GM23338 (cell line): Measurements from ENCODE around the gene NRG3. TPM values are rescaled to one million over a fixed set of nuclear protein-coding genes. Genes with fewer than 3 reads are reported as not detected.

Experiments
- ATAC-seq: fragments of 200-7000 bp; cut with Tn5 transposase; 3 replicates; pipeline ENCODE4 v1.9.1; 2020
- DNase-seq: peaks from one replicate; pipeline ENCODE4 v3.0.0-alpha.2; 2015; ENCODE audit warnings: low spot score
- H2AFZ ChIP-seq: fragments of 200-600 bp; sonication (generic); 2 replicates; pipeline ENCODE4 v1.8.0; 2016; ENCODE audit warnings: antibody characterized with exemption, mild to moderate bottlenecking, moderate library complexity
- H3F3A ChIP-seq: fragments of 200-600 bp; sonication (generic); replicated peaks from 2 replicates; pipeline ENCODE4 v1.8.0; 2017; ENCODE audit warnings: antibody characterized with exemption, mixed run types, low read depth
- H3K27ac ChIP-seq: fragments of 200-600 bp; sonication (generic); 2 replicates; pipeline ENCODE4 v1.6.1; 2016; ENCODE audit warnings: low read depth
- H3K27me3 ChIP-seq: fragments of 200-600 bp; sonication (generic); 2 replicates; pipeline ENCODE4 v1.8.0; 2016; ENCODE audit warnings: mild to moderate bottlenecking, mixed run types, moderate library complexity; ENCODE audit not compliant: insufficient read depth
- H3K36me3 ChIP-seq: fragments of 200-600 bp; sonication (generic); 2 replicates; pipeline ENCODE4 v1.8.0; 2016; ENCODE audit warnings: mild to moderate bottlenecking; ENCODE audit not compliant: insufficient read depth
- H3K4me1 ChIP-seq: fragments of 200-600 bp; sonication (generic); 2 replicates; pipeline ENCODE4 v1.8.0; 2016; ENCODE audit warnings: mild to moderate bottlenecking, moderate library complexity; ENCODE audit not compliant: insufficient read depth
- H3K4me2 ChIP-seq: fragments of 200-600 bp; sonication (generic); 2 replicates; pipeline ENCODE4 v1.7.1; 2017; ENCODE audit warnings: mixed run types
- H3K4me3 ChIP-seq: fragments of 200-600 bp; sonication (generic); 2 replicates; pipeline ENCODE4 v1.6.1; 2016; ENCODE audit warnings: mixed run types
- H3K79me2 ChIP-seq: fragments of 200-600 bp; sonication (generic); replicated peaks from 2 replicates; pipeline ENCODE4 v1.8.0; 2017; ENCODE audit warnings: mild to moderate bottlenecking; ENCODE audit not compliant: insufficient read depth
- H3K9me2 ChIP-seq: fragments of 200-600 bp; sonication (generic); 2 replicates; pipeline ENCODE4 v1.8.0; 2017; ENCODE audit not compliant: insufficient read depth
- H4K20me1 ChIP-seq: fragments of 200-600 bp; sonication (generic); replicated peaks from 2 replicates; pipeline ENCODE4 v1.8.0; 2017; ENCODE audit warnings: mild to moderate bottlenecking; ENCODE audit not compliant: insufficient read depth
- H3K27ac Mint-ChIP-seq: 2 replicates; pipeline ENCODE4 v1.8.0; 2020; ENCODE audit warnings: inconsistent platforms, mild to moderate bottlenecking, moderate library complexity, mixed read lengths
- H3K27me3 Mint-ChIP-seq: 3 replicates; pipeline ENCODE4 v1.8.0; 2022; ENCODE audit warnings: low read depth, mild to moderate bottlenecking, moderate library complexity, mixed read lengths, inconsistent platforms; ENCODE audit not compliant: insufficient read depth, poor library complexity
- H3K36me3 Mint-ChIP-seq: 3 replicates; pipeline ENCODE4 v1.8.0; 2021; ENCODE audit warnings: low read depth, mild to moderate bottlenecking, inconsistent platforms, moderate library complexity, mixed read lengths
- H3K4me1 Mint-ChIP-seq: 3 replicates; pipeline ENCODE4 v1.8.0; 2020; ENCODE audit warnings: mild to moderate bottlenecking, inconsistent platforms, mixed read lengths
- H3K4me3 Mint-ChIP-seq: 3 replicates; pipeline ENCODE4 v1.8.0; 2021; ENCODE audit warnings: moderate library complexity, mild to moderate bottlenecking, inconsistent platforms, mixed read lengths
- H3K9me3 Mint-ChIP-seq: 3 replicates; pipeline ENCODE4 v1.8.0; 2020; ENCODE audit warnings: moderate library complexity, mild to moderate bottlenecking, inconsistent platforms, mixed read lengths
- CREB1 ChIP-seq: fragments of 250-450 bp; sonication (Bioruptor Pico); IDR thresholded peaks from 2 replicates; pipeline ENCODE4 v1.5.0; 2020; ENCODE audit warnings: low read depth, mild to moderate bottlenecking, moderate library complexity
- CTCF ChIP-seq, 2 experiments: fragments of 200-600 bp in 1 of 2; sonication (generic) in 1 of 2; conservative IDR thresholded peaks; 2 replicates each; pipeline versions ENCODE4 v1.5.1 to v1.6.1; 2016 to 2017; ENCODE audit warnings: antibody characterized with exemption in 2 of 2, low read depth in 2 of 2, mild to moderate bottlenecking in 2 of 2, moderate library complexity in 1 of 2
- EZH2 ChIP-seq: fragments of 200-600 bp; sonication (generic); IDR thresholded peaks from one replicate; pipeline ENCODE4 v1.8.0; 2017; ENCODE audit warnings: antibody characterized with exemption, mild to moderate bottlenecking, low read depth; ENCODE audit not compliant: unreplicated experiment
- EZH2phosphoT487 ChIP-seq: fragments of 200-600 bp; sonication (generic); IDR thresholded peaks from one replicate; pipeline ENCODE4 v1.8.1; 2018; ENCODE audit warnings: antibody characterized with exemption; ENCODE audit not compliant: unreplicated experiment
- JUNB ChIP-seq: IDR thresholded peaks from one replicate; pipeline ENCODE4 v1.6.1; 2016; ENCODE audit warnings: antibody characterized with exemption; ENCODE audit not compliant: unreplicated experiment
- REST ChIP-seq: IDR thresholded peaks from one replicate; pipeline ENCODE4 v1.6.1; 2018; ENCODE audit warnings: antibody characterized with exemption; ENCODE audit not compliant: unreplicated experiment
- STAT1 ChIP-seq: IDR thresholded peaks from one replicate; pipeline ENCODE4 v1.6.1; 2016; ENCODE audit warnings: antibody characterized with exemption; ENCODE audit not compliant: unreplicated experiment
- ZNF114 ChIP-seq: fragments of 250-450 bp; sonication (Bioruptor Pico); IDR thresholded peaks from 2 replicates; pipeline ENCODE4 v1.5.0; 2020; ENCODE audit warnings: mild to moderate bottlenecking, moderate library complexity
- ZNF331 ChIP-seq: fragments of 250-450 bp; sonication (Bioruptor Pico); IDR thresholded peaks from 2 replicates; pipeline ENCODE4 v1.5.0; 2020; ENCODE audit warnings: low read depth, mild to moderate bottlenecking, moderate library complexity
- polyA plus RNA-seq: library from polyadenylated mRNA; unstranded; fragments of >200 nt; fragmentation: Nextera tagmentation; extraction: Ambion mirVana; gene quantifications from 2 replicates; pipeline ENCODE4 v1.2.1, GENCODE V29; 2016
- total RNA-seq: library from RNA; depleted of rRNA; stranded (reverse); fragments of >200 nt; shearing (Covaris generic); gene quantifications from 2 replicates; pipeline ENCODE4 v1.2.3, GENCODE V29; 2014
- TF ChIP-seq, protein P1 (sequence below): IDR thresholded peaks from 2 replicates; pipeline ENCODE4 v1.6.1; 2016; ENCODE audit warnings: antibody characterized with exemption

The NRG3 gene
- total and polyA plus RNA-seq, 2 experiments from 2014 or later = 1.9 to 3.9 TPM

DNA sequence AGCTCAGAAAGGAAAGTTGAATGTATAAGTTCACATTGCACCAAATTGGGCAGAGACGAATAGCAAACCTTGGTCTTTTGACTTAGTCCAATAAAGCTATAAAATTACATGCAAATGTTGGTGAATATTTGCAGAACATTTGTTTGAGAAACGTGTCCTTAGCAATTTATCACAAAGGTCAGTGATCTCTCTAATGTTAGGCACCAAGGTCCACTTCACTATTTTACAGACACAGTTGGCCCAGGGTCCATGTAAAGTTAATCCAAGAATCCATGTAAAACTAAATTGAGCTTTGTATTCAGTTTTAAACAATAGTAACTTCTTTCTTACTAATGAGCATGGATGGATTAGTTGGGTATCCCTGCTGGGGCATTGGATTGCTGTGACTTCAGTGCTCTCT lies 617.7 kb downstream of the NRG3 start (continued):
- TF ChIP-seq REST = no peak
- no peak for TF ChIP-seq CREB1 (CRISPR knock-in tag)

DNA sequence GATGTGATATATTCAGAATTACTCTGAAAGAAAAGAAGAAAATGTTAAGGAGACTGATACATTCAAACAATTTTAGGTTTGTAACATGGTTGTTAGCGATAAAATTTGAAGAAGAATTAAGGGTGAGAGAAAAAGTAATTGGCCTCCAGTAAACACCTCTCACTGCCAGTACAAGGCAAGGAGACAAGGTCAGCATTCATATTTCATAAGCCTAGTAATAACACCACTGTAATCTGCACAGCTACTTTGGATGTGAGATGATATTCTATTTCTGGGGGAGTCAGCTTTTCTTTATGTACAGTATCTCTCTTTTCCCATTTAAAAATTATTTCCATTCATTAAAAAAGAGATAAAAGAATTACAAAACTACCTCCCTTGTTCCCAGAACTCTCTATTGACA lies 621.1 kb downstream of the NRG3 start:
- Histone ChIP-seq H3K4me3 (no peak overlapping the region), H4K20me1 (no peaks in the 10 kb centered on the region), H3F3A (no peaks in the 10 kb centered on the region), H3K79me2 (no peaks in the 10 kb centered on the region), H3K36me3 (no peaks in the 10 kb centered on the region), H3K4me2 (no peak overlapping the region), H3K27me3 (no peaks in the 10 kb centered on the region), H3K4me1 (no peaks in the 10 kb centered on the region), H3K9me2 (no peaks in the 10 kb centered on the region), H2AFZ (no peak overlapping the region), H3K27ac (no peak overlapping the region)
- H3K4me1 Mint-ChIP-seq = no peaks in the 10 kb centered on the region; the same call in 2 of the 3 replicates
- no peak overlapping the region for H3K27ac Mint-ChIP-seq
- H3K36me3 Mint-ChIP-seq = no peaks in the 10 kb centered on the region
- ATAC-seq = no peak
- no peak for DNase-seq
- no peak overlapping the region for H3K4me3 Mint-ChIP-seq
- H3K9me3 Mint-ChIP-seq = no peaks in the 10 kb centered on the region; the same call in 2 of the 3 replicates
- no peaks in the 10 kb centered on the region for H3K27me3 Mint-ChIP-seq
- TF ChIP-seq CTCF (conservative IDR thresholded peaks at IDR 0.05; ENCODE audit: low read depth in 2 of 2) (no peak), JUNB (no peak), STAT1 (no peak), CREB1 (CRISPR knock-in tag) (no peak), ZNF114 (CRISPR knock-in tag) (no peak), EZH2 (no peak), ZNF331 (CRISPR knock-in tag) (no peak), EZH2phosphoT487 (no peak)
- TF ChIP-seq, protein P1, sequence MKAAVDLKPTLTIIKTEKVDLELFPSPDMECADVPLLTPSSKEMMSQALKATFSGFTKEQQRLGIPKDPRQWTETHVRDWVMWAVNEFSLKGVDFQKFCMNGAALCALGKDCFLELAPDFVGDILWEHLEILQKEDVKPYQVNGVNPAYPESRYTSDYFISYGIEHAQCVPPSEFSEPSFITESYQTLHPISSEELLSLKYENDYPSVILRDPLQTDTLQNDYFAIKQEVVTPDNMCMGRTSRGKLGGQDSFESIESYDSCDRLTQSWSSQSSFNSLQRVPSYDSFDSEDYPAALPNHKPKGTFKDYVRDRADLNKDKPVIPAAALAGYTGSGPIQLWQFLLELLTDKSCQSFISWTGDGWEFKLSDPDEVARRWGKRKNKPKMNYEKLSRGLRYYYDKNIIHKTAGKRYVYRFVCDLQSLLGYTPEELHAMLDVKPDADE = no peak
